Hepatic stellate cell (primary cell): Measurements from ENCODE around the gene TOB1.
"Not testable (repeated sequence)": the region's sequence is repeated elsewhere in the genome, so short reads cannot be mapped to it uniquely, and the experiment has no call there.

Experiments
- DNase-seq: peaks from one replicate; pipeline ENCODE4 v3.0.0; 2011; ENCODE audit warnings: low spot score

TOB1 gene

DNA sequence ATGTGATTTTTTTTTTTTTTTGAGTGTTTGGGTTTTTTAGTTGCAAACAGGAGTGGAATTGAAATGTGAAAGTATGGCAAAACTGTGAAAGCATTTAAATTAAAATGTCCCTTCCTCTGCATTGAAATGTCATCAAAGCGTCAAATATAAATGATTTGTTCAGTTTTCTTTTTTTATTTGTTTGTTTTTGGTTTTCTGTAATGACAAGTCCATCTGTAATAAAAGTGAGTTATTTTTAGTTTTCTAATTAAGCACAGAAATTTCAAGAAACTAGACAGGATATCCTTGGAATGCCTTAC is 1.9 kb upstream of the TOB1 start:
- no peak for DNase-seq

DNA sequence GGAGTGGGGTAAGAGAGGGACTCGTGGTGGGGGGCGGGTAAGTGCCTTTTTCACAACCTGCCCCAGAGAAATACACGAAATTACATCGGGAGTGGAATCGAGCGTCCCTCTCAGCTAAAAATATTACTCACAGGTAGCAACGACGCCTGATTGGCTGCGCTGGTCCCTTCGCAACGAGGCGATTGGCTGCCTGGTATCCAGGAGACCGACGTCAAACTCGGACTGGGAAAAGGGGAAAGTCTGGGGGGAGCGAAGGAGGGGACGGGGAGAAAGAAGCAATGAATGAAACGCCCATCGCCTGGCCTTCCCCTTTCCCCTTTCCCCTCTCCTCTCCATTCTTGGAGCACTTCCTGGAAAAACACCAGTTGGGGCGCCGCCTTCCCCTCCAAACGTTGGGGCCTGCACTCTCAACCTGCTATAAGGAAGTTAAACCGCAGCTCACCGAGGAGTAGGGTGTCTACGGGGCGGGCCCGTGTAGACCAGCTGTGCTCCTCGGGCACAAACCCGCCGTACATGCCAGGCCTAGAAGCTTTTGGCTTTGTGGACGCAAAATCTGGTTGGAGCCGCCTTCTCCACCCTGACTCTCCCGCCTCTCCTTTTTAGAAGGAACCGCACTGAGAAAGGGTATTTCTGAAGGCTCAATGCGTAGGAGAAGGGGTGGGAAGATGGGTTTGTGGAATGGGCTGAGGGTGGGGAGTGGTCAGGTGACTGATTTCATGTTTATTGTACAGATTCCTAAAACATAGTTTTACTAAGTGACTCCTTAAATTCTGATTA is 1.4 kb upstream of the TOB1 start:
- DNase-seq, result peak; percentile 92

DNA sequence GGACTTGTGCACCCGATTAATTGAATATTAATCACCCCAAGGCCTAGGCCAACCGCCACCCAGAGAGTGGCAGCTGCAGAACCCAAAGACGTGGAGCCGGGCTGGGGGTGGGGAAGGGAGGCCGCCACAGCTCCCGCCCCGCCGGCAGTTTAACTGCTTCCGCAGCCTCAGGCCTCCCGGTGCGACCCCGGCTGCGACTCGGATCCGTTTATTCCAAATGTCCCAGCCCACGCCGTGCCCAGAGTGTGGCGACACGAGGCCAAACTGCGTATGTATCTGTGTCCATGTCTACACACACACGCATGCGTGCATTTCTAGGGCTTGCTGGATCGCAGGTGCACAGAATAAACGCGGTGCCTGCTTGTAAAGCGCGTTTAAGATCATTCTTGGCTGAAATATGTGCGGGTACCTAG is 802 bp upstream of the TOB1 start:
- no peak for DNase-seq

DNA sequence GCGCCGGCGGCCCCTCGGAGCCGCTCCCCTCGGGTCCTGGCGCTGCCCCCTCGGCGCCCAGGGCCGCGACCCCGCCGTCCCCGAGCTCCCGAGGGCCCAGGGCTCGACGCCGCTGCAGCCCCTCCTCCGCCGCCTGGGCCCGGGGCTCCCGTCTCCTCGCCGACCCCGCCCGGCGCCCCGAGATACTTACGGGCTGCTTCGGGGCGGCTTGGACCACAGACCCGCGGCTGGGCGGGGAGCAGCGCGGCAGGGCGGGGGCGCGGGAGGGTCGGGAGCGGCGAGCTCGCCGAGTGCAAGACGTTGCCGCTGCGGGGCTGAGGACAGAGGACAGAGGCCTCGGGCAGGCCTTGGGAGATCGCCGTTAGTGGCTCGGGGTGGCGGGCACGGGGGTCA is 290 bp downstream of the TOB1 start:
- no peak for DNase-seq

DNA sequence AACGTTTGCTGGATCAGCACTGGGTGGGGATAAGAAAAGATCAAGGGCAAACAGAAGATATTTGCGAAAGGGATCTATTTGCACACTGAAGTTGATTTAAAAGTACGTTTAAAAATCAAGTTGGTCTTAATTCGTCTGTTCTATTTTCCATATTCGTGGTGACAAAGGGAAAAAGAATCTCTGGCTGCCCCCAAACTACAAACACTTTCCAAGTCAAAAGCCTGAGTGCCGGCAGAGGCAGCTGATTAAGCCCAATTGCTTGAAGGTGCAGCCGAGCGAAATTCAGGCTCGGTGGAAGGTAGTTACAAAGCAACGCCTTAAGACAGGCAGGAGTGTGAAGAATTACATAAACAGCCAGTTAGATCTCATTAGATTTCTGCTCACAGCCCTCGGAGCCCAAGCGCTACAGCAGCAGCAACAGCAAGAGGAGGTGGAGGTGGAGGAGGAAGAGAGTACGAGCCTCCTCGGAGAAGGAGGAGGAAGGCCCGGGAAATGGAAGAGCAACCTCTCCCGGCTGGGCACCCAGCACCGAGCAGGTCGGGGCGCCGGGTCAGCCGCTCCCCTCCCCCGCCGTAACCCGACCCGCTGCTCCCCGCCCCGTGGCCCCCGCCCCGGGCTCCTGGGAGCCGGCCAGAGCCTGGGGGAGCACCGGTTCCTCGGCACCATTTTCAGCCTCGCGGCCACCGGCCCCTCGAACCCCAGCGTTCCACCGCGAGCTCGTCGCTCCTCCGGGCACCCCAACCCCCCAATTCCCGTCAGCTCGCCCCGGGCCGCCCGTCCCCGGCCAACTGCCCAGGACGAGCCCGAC is 890 bp downstream of the TOB1 start:
- DNase-seq, result no peak

DNA sequence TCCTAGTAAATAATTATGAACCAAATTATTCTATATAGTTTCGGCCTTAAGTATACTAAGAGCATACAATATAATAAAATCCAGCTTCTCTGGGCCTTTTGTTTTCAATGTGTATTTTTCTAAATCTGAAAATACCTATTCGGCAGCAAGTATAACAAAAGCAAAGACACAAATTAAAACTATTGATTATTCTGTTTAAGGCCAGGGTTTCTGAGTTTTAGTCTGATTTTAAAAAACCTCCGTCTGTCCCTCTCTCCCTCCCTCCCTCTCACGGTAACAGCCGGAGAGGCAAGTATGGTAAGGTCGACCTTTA is 1.5 kb downstream of the TOB1 start:
- no peak for DNase-seq

DNA sequence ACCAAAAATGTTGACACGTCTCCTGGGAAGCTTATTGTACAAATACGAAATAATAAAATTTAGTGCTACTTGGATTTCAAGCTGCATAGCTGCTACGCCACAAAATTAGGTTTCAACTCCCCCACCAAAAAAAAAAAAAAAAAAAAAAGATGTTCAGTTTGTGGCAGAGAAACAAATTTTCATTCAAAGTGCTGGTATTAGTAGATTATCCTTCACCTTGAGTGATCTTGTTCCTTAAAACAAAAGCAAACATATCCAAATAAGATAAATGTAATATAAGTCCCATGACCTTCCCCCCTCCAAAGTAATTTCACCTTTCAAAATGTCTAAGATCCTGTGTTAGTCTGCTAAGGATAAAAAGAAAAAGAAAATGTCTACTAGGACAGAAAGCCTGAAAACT is 2.2 kb downstream of the TOB1 start:
- DNase-seq, result no peak

DNA sequence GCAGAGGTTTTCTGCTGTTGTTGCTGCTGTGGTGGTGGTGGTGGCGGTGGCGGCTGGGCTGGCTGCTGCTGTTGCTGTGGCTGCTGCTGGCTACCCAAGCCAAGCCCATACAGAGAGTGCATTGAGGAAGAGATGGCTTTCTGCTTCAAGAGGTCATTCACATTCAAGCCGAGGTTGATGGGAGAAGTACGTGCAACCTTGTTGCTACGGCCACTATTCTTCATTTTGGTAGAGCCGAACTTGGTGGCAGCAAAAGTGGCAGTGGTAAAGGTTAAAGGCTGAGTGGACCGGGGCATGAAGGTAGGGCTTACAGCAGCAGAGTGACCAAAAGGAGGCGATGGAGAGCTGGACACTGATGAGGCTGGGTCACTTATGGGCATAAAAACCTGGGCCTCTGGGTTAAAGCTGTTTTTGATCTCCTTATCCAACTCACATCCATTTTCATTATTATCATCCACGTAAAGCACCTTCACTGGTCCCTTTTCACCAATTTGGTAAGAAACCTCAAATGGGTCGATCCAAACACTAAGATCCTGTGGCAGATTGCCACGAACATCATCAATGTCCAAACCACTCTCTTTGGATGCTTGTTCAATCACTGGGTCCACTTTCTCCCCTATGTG is 2.8 kb downstream of the TOB1 start:
- DNase-seq, result no peak

DNA sequence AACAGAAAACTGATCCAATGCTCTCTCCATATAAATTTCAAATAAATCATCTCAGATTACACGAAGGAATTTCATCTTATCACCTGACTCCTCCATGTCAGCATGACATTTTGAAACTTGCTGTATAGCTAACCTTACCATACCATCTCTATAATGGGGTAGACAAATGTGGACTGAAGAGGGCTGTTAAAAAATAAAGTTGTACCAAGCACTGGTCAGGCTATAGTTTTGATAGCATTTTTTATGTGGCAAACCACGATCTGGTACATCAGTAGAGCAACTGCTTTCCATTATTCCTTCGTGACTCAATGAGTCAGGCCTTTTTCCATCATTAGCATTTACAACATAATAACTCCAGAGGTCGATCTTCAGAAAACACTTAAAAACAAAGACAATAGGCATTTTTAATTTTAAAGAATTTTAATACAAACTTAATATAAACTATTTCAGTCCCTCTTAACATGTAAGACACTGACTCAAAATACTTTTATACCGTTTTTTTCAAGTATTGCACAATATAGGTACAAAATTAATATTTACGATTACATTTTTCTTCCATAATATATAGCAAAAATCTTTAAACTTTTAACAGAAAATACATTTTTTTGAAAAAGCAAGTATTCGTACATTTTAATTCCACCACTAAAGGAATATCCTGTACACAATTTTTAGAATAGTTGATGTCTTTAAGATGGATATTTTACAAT is 4.2 kb downstream of the TOB1 start:
- DNase-seq, result no peak

DNA sequence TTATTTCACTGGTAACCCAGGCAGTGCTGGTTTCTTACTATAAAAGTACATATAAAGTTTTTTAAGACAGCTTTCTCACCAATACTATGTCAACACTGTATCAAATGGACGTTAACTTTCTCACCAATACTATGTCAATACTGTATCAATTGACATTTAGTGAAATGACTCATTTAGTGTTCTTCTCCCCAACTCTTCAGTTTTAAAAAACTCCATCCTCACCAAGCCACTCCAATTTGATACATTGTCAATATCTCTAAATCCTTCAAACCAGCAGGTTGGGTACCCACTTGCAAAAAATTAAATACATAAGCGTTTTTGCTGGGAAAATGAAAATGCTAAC is 4.8 kb downstream of the TOB1 start:
- no peak for DNase-seq

DNA sequence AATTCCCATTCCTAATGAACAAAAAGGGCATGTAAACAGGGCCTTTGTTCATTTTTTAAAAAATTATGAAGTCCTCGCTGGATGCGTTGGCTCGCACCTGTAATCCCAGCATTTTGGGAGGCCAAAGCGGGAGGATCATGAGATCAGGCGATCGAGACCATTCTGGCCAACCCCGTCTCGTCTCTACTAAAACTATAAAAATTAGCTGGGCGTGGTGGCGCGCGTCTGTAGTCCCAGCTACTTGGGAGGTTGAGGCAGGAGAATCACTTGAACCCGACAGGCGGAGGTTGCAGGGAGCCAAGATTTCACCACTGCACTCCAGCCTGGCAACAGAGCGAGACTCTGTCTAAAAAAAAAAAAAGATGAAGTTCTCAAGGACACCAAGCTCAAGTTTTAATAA is 6.4 kb downstream of the TOB1 start:
- not testable (repeated sequence) for DNase-seq

DNA sequence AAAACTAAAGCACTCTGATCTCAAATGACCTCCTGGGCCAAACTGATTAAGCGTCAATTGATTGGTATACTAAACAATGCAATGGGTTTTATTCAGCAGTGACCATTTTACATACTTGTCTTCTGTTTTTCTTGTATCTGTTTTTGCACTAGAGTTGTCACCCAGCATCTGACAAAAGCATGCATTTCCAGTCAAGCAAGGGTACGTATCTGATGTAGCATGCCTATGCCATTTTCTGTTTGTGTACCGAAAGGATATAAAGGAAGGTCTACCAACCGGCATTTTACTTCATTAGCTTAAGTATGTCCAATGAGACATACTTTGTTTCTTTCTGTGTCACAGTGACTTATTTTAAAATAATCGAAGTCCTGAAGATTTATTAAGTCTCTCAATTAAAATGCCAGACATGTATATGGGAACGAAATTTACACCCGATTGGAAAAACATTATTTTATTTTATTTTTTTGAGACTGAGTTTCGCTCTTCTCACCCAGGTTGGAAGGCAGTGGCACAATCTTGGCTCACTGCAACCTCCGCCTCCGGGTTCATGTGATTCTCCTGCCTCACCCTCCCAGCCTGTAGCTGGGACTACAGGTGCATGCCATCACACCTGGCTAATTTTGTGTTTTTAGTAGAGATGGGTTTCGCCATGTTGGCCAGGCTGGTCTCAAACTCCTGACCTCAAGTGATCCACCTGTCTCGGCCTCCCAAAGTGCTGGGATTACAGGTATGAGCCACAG is 7.5 kb downstream of the TOB1 start:
- DNase-seq, result no peak

DNA sequence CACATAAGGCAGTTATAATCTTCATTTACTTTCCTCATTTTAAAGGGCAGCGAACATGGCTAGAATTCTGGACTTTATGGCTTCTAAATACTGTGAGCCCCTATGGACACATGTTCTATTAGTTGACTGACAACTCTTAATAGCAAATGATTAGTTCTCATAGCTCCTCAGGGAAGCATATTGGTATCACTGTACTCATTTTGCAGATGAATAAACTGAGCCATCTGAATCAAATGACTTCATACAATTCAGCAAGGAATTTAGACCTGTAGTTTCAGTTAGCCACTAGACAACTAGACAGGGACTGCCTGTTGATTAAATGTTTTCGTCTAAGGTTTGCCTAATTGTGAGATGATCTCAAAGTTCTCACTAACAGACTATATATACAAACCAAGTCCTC is 9.7 kb downstream of the TOB1 start:
- no peak for DNase-seq

DNA sequence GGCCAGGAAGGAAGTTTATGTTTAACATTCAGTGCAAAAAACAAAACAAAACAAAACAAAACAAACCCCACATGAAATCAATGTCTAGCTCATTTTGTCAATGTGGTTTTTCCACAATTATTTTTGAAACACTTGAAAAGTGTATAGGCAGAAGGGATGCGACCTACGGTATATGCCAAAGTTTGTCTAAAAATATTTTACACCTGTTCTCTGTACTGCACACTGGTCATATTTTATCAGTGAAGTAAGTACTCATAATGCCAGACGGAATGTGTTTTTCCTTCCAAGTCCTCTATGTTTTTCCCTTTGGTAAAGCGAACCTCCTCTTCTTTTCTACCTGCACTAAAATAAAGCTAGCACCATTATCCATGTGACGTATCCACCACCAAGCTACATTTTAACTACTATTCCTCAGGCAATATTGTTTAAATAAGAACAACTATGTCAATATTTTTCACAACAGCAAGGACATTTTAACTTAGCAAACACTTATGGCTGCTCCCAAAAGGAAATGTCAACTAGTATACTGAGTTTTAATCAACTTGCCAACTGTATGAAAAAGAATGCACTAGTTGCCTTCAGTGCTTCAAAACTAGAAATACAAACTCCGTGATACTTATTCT is 10.3 kb downstream of the TOB1 start:
- no peak for DNase-seq

DNA sequence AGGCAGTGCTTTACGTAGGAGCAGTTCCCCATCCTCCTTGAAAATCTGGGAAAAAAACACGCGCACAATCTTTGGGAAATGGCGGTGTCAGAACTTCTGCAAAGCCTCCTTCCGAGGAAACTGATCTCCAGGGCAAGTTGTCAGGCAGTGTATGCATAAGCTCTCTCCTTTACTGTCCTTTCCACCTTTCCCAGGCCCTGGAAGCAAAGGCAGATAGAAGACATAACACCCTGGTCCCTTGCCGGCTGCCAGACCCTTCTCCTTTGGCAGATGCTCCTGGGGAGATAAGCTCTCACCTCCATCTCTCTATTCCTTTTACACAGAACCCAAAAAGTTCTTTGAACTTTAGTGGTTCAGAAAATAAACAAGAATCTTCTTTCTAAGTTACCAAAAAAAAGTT is 12.4 kb downstream of the TOB1 start:
- DNase-seq, result no peak

DNA sequence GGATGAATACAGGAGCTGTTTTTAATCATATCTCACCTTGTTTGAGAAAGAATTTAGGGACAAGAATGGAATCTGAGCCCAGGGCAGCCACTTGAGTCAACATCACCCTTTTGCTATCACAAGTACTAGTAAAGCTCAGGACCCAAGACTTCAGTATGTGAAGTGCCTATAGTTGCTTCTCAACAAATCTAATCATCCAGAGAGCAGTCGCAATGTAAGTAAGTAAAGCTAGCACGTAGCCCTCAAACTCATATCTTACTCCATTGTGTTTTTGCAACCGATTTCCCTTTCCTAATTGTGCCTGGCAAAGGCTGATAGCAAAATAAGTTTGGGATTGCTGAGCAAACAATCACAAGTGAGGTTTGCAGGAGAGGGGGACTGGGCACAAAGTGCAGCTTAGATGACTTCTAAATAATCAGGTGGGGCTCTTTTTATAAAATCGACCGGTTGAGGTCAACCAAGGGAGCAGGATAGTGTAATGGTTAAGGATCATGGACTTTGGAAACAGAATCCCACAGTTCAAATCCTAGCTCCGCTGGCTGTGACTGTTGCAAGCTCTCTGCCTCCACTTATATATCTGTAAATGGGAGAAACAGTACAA is 13.0 kb downstream of the TOB1 start:
- DNase-seq, result no peak

DNA sequence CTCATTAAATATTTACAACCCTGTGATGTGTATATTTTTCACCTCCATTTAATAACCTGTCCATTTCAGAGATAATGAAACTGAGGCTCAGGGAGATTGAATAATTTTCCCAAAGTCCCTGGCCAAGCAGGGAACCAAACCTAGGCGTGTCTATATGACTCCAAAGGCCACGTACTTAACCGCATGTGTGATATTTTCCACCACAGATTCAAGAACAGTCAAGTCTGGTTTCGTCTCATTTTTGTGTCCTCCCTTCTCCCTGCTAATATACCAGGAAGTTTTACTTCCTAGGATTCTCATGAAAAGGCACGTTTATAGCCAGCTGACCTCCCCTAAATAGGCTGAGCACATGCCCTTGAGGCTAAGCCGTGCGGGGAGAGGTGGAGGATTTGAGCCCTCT is 15.5 kb downstream of the TOB1 start:
- no peak for DNase-seq

DNA sequence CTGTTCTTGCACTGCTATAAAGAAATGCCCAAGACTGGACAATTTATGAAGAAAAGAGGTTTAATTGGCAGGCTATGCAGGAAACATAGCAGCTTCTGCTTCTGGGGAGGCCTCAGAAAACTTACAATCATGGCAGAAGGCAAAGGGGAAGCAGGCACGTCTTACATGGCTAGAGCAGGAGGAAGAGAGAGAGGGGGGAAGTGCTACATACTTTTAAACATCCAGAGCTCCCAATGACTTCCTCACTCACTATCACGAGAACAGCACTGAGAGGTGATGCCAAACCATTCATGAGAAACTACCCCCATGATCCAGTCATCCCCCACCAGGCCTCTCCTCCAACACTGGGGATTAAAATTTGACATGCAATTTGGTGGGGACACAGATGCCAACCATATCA is 17.4 kb downstream of the TOB1 start:
- no peak for DNase-seq

DNA sequence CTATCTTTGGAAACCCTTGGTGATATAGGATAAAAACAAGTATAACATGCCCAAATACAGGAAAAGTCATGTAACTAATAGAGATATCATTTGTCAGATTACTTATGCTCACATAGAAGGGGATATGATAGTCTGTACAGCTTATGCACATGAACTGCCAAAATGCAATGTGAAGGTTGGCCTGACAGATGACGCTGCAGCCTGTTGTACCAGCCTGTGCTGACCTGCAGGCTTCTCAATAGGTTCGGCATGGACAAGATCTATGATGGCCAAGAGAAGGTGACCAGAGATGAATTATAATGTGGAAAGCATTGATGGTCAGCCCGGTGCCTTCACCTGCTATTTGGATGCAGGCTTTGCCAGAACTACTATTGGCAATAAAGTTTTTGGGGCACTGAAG is 18.1 kb downstream of the TOB1 start:
- DNase-seq, result no peak

DNA sequence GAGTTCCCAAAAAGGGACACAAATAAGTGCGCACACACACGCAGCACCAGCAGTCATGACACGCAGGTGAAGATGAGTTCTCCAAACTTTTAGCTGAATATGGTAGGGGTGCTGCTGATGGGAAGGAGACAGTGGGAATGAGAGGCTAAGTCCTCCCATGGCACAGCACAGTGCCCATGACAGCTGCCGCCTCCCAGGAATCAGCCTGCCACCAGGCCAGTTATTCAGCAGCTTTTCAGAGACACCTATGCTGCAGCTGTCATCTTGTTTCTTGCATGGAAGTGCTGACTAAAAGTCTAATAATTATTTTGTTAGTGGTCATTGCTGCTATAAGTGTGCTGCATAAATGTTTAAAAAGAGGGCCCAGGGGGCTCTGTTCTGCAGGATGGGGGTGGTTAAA is 18.6 kb downstream of the TOB1 start:
- no peak for DNase-seq
